Tibial artery (tissue), 4 donors: ENCODE results near the gene GON4L.
"Not testable (repeated sequence)": the region's sequence is repeated elsewhere in the genome, so short reads cannot be mapped to it uniquely, and the experiment has no call there.

ENCODE experiments used
- DNase-seq, 2 donors: peaks; one replicate each; pipeline ENCODE4 v3.0.0-alpha.2; 2019
- H3K27ac ChIP-seq, 2 donors: fragments of 200-600 bp; sonication (generic) in 1 of 2; 1 replicate in 1 of 2; 2 replicates in 1 of 2; pipeline ENCODE4 v1.5.1; 2018 to 2019; ENCODE audit warnings: mild to moderate bottlenecking in 1 of 2
- H3K27me3 ChIP-seq, 2 donors: fragments of 200-600 bp; sonication (generic) in 1 of 2; one replicate each; pipeline versions ENCODE4 v1.5.1 to v1.6.0; 2016 to 2019
- H3K36me3 ChIP-seq, 3 donors: fragments of 200-600 bp; sonication (generic) in 2 of 3; one replicate each; pipeline ENCODE4 v1.5.1; 2016 to 2019; ENCODE audit warnings: mild to moderate bottlenecking in 2 of 3
- H3K4me1 ChIP-seq, 4 donors: fragments of 200-600 bp; sonication (generic) in 2 of 4; 1 replicate in 3 of 4; 2 replicates in 1 of 4; pipeline ENCODE4 v1.5.1; 2016 to 2019
- H3K4me3 ChIP-seq, 2 donors: fragments of 200-600 bp; sonication (generic) in 1 of 2; 1 replicate in 1 of 2; 2 replicates in 1 of 2; pipeline ENCODE4 v1.5.1; 2018 to 2019; ENCODE audit warnings: mild to moderate bottlenecking in 2 of 2
- H3K9me3 ChIP-seq, 3 donors: fragments of 200-600 bp; sonication (generic) in 1 of 3; one replicate each; pipeline ENCODE4 v1.5.1; 2016 to 2019
- CTCF ChIP-seq, 2 experiments: fragments of 200-600 bp in 1 of 2; fragments of 450-650 bp in 1 of 2; IDR thresholded peaks; one replicate each; pipeline ENCODE4 v1.5.1; 2017 to 2019; ENCODE audit warnings: antibody characterized with exemption in 2 of 2, mild to moderate bottlenecking in 1 of 2, moderate library complexity in 1 of 2
- intact Hi-C: fragments of 100-400 bp; cut with DNase I; formaldehyde crosslinking; loops from one replicate; pipeline ENCODE4 v1.15.0; 2023; ENCODE audit warnings: low total_unique reads

The GON4L gene

DNA sequence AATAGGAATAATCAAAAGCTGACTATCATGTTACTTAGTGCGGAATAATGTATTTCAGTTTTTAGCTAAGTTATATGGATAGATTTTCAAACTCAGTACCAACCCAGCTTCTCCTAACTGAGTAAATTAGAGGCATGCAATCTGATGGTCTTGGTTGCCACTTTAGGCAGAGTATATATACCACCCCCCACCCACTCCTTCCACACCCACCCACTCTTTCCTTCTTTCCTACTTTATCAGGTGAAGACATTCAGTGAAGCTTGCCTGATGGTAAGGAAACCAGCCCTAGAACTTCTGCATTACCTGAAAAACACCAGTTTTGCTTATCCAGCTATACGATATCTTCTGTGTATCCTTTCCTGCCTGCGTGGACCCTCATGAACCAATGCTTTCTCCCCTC is 131.9 kb downstream of the GON4L start:
- intact Hi-C loops, result no loop called here
- H3K4me1 ChIP-seq, result peaks cover 0 to under 1% (median 0%) of the 10 kb centered on the region in 4 donors
- no peak for DNase-seq
- H3K9me3 ChIP-seq, result no peaks in the 10 kb centered on the region
- peaks cover 4 to 46% (median 8%) of the 10 kb centered on the region in 3 donors for H3K36me3 ChIP-seq
- no peaks in the 10 kb centered on the region for H3K27me3 ChIP-seq
- H3K4me3 ChIP-seq, result no peak overlapping the region
- no peak for TF ChIP-seq CTCF (IDR thresholded peaks at IDR 0.05)
- no peak overlapping the region for H3K27ac ChIP-seq

GRCh38 chr1:155719703-155720102 is 137.3 kb downstream of the GON4L start:
- Histone ChIP-seq H3K36me3 (peaks cover 0 to 40% (median 22%) of the 10 kb centered on the region in 3 donors), H3K9me3 (no peaks in the 10 kb centered on the region)

GRCh38 chr1:155718524-155719115 is 138.4 kb downstream of the GON4L start:
- not testable (repeated sequence) for H3K27me3 ChIP-seq, DNase-seq, H3K4me3 ChIP-seq, H3K4me1 ChIP-seq, H3K27ac ChIP-seq, H3K9me3 ChIP-seq
- H3K36me3 ChIP-seq, result peaks cover 0 to 42% (median 22%) of the 10 kb centered on the region in 3 donors
- intact Hi-C loops, result loop anchor here (10.0 kb wide), 1 partner anchor 66 kb away; no protein-coding TSS in a partner anchor

More at GRCh38 chr1:155719703-155720102, 137.3 kb downstream of the GON4L start:
- Histone ChIP-seq H3K27ac (no peak overlapping the region), H3K4me1 (no peaks in the 10 kb centered on the region), H3K4me3 (no peak overlapping the region), H3K27me3 (no peaks in the 10 kb centered on the region)
- no peak for DNase-seq
- TF ChIP-seq CTCF (IDR thresholded peaks at IDR 0.05), result no peak
- intact Hi-C loops, result loop anchor here (10.0 kb wide), 1 partner anchor 65 kb away; no protein-coding TSS in a partner anchor

- H3K27ac ChIP-seq, result no peak overlapping the region
- H3K9me3 ChIP-seq, result no peaks in the 10 kb centered on the region
- no peaks in the 10 kb centered on the region for H3K27me3 ChIP-seq
- H3K4me3 ChIP-seq, result no peak overlapping the region
- intact Hi-C loops, result loop anchor here (10.0 kb wide), 1 partner anchor 68 kb away; no protein-coding TSS in a partner anchor
- no peaks in the 10 kb centered on the region for H3K4me1 ChIP-seq
- peaks cover 0 to 38% (median 14%) of the 10 kb centered on the region in 3 donors for H3K36me3 ChIP-seq
- no peak for DNase-seq
- TF ChIP-seq CTCF (IDR thresholded peaks at IDR 0.05), result no peak
Measured at GRCh38 chr1:155717041-155717440, 140.0 kb downstream of the GON4L start.

- Histone ChIP-seq H3K36me3 (peaks cover 0 to 31% (median 14%) of the 10 kb centered on the region in 3 donors), H3K4me3 (no peak overlapping the region), H3K27ac (no peak overlapping the region), H3K9me3 (no peaks in the 10 kb centered on the region), H3K27me3 (no peaks in the 10 kb centered on the region), H3K4me1 (no peaks in the 10 kb centered on the region)
- no peak for TF ChIP-seq CTCF (IDR thresholded peaks at IDR 0.05)
- DNase-seq, result no peak
- intact Hi-C loops, result loop anchor here (10.0 kb wide), 1 partner anchor 69 kb away; no protein-coding TSS in a partner anchor
Measured at GRCh38 chr1:155715777-155716176, 141.2 kb downstream of the GON4L start.

DNA sequence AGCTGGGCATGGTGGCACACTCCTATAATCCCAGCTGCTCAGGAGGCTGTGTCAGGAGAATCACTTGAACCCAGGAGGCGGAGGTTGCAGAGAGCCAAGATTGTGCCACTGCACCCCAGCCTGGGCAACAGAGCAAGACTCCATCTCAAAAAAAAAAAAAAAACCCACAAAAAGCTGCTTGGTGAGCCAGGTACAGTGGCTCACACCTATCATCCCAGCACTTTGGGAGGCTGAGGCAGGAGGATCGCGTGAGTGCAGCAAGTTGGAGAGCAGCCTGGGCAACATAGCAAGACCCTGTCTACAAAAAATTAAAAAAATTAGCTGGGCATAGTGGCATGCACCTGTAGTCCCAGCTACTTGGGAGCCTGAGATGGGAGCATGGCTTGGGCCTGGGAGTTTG is 142.0 kb downstream of the GON4L start:
- peaks cover 0 to 32% (median 19%) of the 10 kb centered on the region in 3 donors for H3K36me3 ChIP-seq
- intact Hi-C loops, result loop anchor here (10.0 kb wide), 1 partner anchor 70 kb away; no protein-coding TSS in a partner anchor
- H3K27me3 ChIP-seq, H3K27ac ChIP-seq, H3K9me3 ChIP-seq, DNase-seq, H3K4me1 ChIP-seq, H3K4me3 ChIP-seq: not testable (repeated sequence)
